Breast epithelium (tissue), 4 donors: ENCODE measurements around the gene HNMT. TPM values are rescaled to one million over a fixed set of nuclear protein-coding genes. Genes with fewer than 3 reads are reported as not detected.

Source experiments
- DNase-seq, 2 donors: peaks; one replicate each; pipeline ENCODE4 v3.0.0-alpha.2; 2019; ENCODE audit warnings: low spot score in 2 of 2
- H3K27ac ChIP-seq, 2 donors: fragments of 200-600 bp; sonication (generic) in 1 of 2; one replicate each; pipeline ENCODE4 v1.5.1; 2016 to 2019; ENCODE audit warnings: mild to moderate bottlenecking in 1 of 2
- H3K27me3 ChIP-seq, 2 donors: fragments of 200-600 bp; sonication (generic) in 1 of 2; one replicate each; pipeline versions ENCODE4 v1.5.1 to v1.6.0; 2017 to 2019; ENCODE audit warnings: control low read depth in 1 of 2, mild to moderate bottlenecking in 1 of 2
- H3K36me3 ChIP-seq: fragments of 200-600 bp; one replicate; pipeline ENCODE4 v1.5.1; 2019
- H3K4me1 ChIP-seq, 2 donors: fragments of 200-600 bp; sonication (generic); one replicate each; pipeline ENCODE4 v1.5.1; 2016 to 2019; ENCODE audit warnings: control low read depth in 1 of 2
- H3K4me3 ChIP-seq, 3 donors: fragments of 200-600 bp; sonication (generic); 1 replicate in 2 of 3; 2 replicates in 1 of 3; pipeline ENCODE4 v1.5.1; 2016 to 2019; ENCODE audit warnings: mild to moderate bottlenecking in 3 of 3, moderate library complexity in 2 of 3
- H3K9me3 ChIP-seq, 2 donors: fragments of 200-600 bp; sonication (generic) in 1 of 2; one replicate each; pipeline ENCODE4 v1.5.1; 2016 to 2019; ENCODE audit warnings: control low read depth in 1 of 2
- CTCF ChIP-seq, 3 donors: fragments of 450-650 bp; IDR thresholded peaks; one replicate each; pipeline ENCODE4 v1.5.1; 2016 to 2017; ENCODE audit warnings: antibody characterized with exemption in 3 of 3, mild to moderate bottlenecking in 3 of 3, moderate library complexity in 3 of 3
- POLR2A ChIP-seq: fragments of 450-650 bp; IDR thresholded peaks from one replicate; pipeline ENCODE4 v1.6.1; 2016; ENCODE audit warnings: antibody characterized with exemption, mild to moderate bottlenecking, moderate library complexity
- POLR2AphosphoS5 ChIP-seq, 3 donors: sonication (generic); formaldehyde crosslinking; IDR thresholded peaks; one replicate each; pipeline ENCODE4 v1.6.1; 2017; ENCODE audit warnings: antibody characterized with exemption in 3 of 3
- intact Hi-C: fragments of 100-400 bp; cut with DNase I; formaldehyde crosslinking; loops from one replicate; pipeline ENCODE4 v1.15.1; 2023; ENCODE audit warnings: low total_unique reads
- total RNA-seq, 3 donors: library from RNA; depleted of rRNA; stranded (reverse); fragments of >200 nt; gene quantifications; one replicate each; pipeline ENCODE4 v1.1.0, GENCODE V29; 2016

The HNMT gene
- total RNA-seq, 3 donors from 2014 or later: 94.7 to 174 (median 105) TPM

GRCh38 chr2:137928547-137929518 is 35.4 kb upstream of the HNMT start:
- intact Hi-C loops: no loop called here

GRCh38 chr2:137929519-137929916 is 34.8 kb upstream of the HNMT start:
- Histone ChIP-seq H3K36me3 (no peaks in the 10 kb centered on the region), H3K4me3 (no peak overlapping the region), H3K9me3 (no peaks in the 10 kb centered on the region), H3K27ac (no peak overlapping the region), H3K27me3 (no peaks in the 10 kb centered on the region), H3K4me1 (no peaks in the 10 kb centered on the region)
- intact Hi-C loops: no loop called here
- DNase-seq: no peak
- TF ChIP-seq POLR2A: no peak
- TF ChIP-seq CTCF (IDR thresholded peaks at IDR 0.05): no peak
- no peak for TF ChIP-seq POLR2AphosphoS5 (IDR thresholded peaks at IDR 0.05)

More at GRCh38 chr2:137928547-137929518, 35.4 kb upstream of the HNMT start:
- H3K27me3 ChIP-seq: no peaks in the 10 kb centered on the region
- DNase-seq: no peak
- H3K4me1 ChIP-seq: no peaks in the 10 kb centered on the region
- no peaks in the 10 kb centered on the region for H3K36me3 ChIP-seq
- no peak overlapping the region for H3K27ac ChIP-seq
- no peak overlapping the region for H3K4me3 ChIP-seq
- TF ChIP-seq POLR2AphosphoS5 (IDR thresholded peaks at IDR 0.05) (no peak), POLR2A (no peak), CTCF (IDR thresholded peaks at IDR 0.05) (no peak)
- no peaks in the 10 kb centered on the region for H3K9me3 ChIP-seq

- Histone ChIP-seq H3K9me3 (no peaks in the 10 kb centered on the region), H3K36me3 (no peaks in the 10 kb centered on the region), H3K27ac (no peak overlapping the region), H3K4me1 (no peaks in the 10 kb centered on the region), H3K27me3 (no peaks in the 10 kb centered on the region), H3K4me3 (no peak overlapping the region)
- DNase-seq: no peak
- no peak for TF ChIP-seq CTCF (IDR thresholded peaks at IDR 0.05)
- TF ChIP-seq POLR2AphosphoS5 (IDR thresholded peaks at IDR 0.05): no peak
- no peak for TF ChIP-seq POLR2A
- intact Hi-C loops: no loop called here
These were observed 34.1 kb upstream of the HNMT start for GRCh38 chr2:137930146-137930545.

GRCh38 chr2:137935591-137935990 is 28.7 kb upstream of the HNMT start:
- Histone ChIP-seq H3K9me3 (no peaks in the 10 kb centered on the region), H3K27me3 (no peaks in the 10 kb centered on the region), H3K4me3 (no peak overlapping the region), H3K27ac (no peak overlapping the region), H3K36me3 (no peaks in the 10 kb centered on the region), H3K4me1 (no peaks in the 10 kb centered on the region)
- intact Hi-C loops: no loop called here
- no peak for TF ChIP-seq POLR2AphosphoS5 (IDR thresholded peaks at IDR 0.05)
- no peak for TF ChIP-seq CTCF (IDR thresholded peaks at IDR 0.05)
- no peak for TF ChIP-seq POLR2A
- no peak for DNase-seq

- intact Hi-C loops: no loop called here
These were observed 27.0 kb upstream of the HNMT start for GRCh38 chr2:137937246-137937645.

More at GRCh38 chr2:137937246-137937645, 27.0 kb upstream of the HNMT start:
- Histone ChIP-seq H3K9me3 (no peaks in the 10 kb centered on the region), H3K4me1 (no peaks in the 10 kb centered on the region), H3K27me3 (no peaks in the 10 kb centered on the region), H3K27ac (no peak overlapping the region), H3K36me3 (no peaks in the 10 kb centered on the region), H3K4me3 (no peak overlapping the region)
- TF ChIP-seq POLR2AphosphoS5 (IDR thresholded peaks at IDR 0.05) (no peak), POLR2A (no peak), CTCF (IDR thresholded peaks at IDR 0.05) (no peak)
- no peak for DNase-seq
